ENCODE data around the gene COPG2.
"Not testable (repeated sequence)": the region's sequence is repeated elsewhere in the genome, so short reads cannot be mapped to it uniquely, and the experiment has no call there.

Gene COPG2

GRCh38 chr7:130559184-130559583 lies 109.4 kb downstream of the COPG2 start:
- no peak for DNase-seq

DNA sequence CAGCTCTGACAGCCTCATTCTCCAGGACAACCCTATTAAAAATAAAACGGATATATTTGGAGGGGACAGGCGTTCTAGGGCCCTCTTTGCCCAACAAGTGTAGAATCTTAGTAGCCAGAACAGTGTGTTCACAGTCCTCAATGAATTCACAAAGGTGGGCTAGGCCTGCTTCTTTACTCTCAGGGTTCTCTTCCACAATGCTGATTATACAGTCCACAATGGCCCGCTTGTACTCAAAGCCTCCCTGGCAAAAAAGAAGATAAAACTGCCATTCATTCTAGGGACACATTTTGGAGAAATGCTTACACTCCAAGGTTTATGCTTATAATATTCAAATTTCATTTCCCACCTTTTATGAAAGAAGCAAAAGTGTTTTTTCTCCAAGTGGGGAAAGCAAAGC lies 114.1 kb downstream of the COPG2 start:
- DNase-seq, result no peak

DNA sequence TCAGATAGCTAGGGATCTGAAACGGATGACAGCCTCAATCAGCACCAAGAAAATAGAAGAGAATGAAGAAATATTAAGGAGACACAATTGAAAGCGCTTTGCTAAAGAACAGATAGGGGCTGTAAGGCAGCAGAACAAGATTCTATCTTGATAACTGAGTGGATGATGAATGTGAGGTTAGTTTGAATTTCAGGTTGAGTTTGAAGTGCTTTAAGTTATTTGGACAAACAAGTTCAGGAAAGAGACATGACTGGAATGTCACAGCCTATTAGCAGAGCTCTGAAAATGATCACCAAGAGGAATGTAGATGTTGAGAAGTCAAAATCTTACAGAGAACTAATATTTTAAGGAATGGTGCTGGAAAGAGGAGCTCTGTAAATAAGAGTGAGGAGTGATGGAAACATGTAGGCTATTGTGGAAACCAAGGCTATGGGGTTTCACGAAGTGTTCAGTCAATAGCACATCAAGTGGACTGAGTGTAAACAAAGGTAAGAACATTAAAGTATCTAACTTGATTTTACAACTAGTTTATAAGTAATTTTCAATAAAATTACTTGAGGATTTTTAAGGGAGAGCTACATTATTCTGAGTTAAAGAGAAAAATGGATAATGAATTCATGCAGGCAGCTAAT lies 115.0 kb downstream of the COPG2 start:
- DNase-seq, result no peak

- no peak for DNase-seq
Observed at GRCh38 chr7:130544356-130544755, 124.2 kb downstream of the COPG2 start.

- no peak for DNase-seq
Observed at GRCh38 chr7:130543487-130544010, 125.0 kb downstream of the COPG2 start.

- not testable (repeated sequence) for DNase-seq
Observed at GRCh38 chr7:130542297-130542696, 126.3 kb downstream of the COPG2 start.

- not testable (repeated sequence) for DNase-seq
Observed at GRCh38 chr7:130541287-130541686, 127.3 kb downstream of the COPG2 start.

DNA sequence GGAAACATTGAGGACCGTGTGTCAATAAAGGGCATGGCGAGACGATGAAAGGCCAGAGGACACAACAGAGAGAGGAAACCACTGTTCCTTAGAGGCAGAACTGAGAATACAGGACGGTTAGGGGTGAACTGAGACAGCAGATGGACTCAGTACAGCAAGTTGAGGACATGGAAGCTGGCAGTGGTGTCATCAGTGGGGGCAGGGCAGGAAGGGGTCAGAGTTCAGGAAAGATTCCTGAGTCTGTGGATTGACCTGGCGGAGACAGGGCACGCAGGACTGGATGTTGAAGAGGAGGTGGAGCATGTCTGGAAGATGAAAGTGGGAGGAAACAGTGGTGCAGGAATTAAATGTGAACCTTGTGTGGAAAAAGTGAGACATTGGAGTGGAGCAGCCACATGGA lies 130.7 kb downstream of the COPG2 start:
- not testable (repeated sequence) for DNase-seq

GRCh38 chr7:130529417-130529816 lies 139.1 kb downstream of the COPG2 start:
- no peak for DNase-seq

DNA sequence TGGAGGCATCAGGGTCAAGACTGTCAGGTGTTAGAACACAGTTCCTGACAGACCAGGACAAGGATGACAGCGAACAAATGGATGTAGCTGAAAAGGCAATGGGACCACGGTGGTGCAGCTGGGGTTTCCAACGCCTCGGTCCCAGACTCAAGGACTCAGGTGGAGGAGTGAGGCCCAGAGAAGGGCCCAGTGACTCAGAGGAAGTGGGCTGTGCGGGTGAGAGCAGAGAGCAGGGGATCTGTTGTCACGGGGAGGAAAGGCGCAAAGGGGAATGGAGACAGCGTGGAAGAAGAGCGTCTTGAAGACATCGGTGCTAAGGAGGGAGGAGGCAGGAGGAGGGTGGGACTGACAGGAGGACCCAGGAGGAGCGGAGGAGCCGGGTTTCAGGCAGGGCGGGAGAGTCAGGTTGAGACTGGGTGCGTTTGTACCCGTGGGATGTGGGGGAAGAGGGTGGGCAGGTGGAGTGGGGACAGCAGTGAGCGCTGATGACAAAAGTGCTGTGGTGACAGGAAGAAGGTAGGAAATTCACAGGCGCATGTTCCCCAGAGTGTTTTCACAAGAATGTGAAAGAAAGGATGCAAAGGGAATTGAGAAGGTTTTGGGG lies 140.7 kb downstream of the COPG2 start:
- DNase-seq, result not testable (repeated sequence)

DNA sequence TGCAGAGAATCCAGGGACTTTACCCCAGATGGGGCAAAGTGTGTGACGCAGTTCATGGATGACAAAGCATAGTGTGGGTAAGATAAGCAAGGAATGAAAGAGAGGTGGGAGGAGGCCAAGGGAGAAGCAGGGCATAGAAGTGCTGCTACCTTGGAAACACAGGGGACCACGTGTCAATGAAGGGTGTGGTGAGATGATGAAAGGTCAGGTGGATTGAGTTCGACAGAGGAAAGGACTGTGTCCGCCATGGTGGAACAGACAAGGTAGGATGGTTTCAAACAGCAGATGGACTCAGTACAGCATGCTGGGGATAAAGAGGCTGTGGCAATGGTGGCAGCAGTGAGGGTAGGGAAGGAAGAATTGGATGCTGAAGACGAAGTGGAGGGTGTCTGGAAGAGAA lies 143.9 kb downstream of the COPG2 start:
- no peak for DNase-seq

GRCh38 chr7:130523519-130524125 lies 144.9 kb downstream of the COPG2 start:
- not testable (repeated sequence) for DNase-seq

DNA sequence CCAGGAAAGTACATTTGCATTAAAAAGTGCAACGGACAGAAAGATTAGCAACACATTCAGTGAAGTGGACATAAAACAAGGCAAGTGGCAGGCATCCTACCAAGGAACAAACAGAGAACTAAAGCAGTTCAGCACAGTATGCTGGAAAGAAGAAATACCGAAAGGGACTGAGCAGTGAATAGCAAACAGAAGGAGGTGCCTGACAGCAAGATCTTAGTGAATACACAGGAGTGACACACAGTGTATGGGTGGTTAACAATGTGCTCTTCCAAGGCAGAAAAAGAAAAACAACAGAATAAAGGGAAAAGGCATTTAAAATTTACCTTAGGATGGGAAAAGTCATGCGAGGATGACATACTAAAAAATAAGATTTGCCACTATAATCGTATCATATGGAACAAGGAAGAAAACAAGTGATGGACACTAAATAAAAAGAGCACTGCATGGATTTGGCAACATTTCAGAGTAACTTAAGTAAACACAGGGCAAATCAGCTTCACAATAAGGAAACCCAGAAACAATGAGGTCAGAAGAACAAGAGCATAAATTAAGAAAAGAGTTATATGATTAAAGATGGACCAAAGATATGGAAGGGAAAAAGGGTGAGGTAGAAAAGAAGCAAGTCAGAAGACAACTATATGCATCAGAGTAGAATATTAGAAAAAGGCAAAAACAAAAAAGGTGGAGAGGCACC lies 147.1 kb downstream of the COPG2 start:
- DNase-seq, result no peak

DNA sequence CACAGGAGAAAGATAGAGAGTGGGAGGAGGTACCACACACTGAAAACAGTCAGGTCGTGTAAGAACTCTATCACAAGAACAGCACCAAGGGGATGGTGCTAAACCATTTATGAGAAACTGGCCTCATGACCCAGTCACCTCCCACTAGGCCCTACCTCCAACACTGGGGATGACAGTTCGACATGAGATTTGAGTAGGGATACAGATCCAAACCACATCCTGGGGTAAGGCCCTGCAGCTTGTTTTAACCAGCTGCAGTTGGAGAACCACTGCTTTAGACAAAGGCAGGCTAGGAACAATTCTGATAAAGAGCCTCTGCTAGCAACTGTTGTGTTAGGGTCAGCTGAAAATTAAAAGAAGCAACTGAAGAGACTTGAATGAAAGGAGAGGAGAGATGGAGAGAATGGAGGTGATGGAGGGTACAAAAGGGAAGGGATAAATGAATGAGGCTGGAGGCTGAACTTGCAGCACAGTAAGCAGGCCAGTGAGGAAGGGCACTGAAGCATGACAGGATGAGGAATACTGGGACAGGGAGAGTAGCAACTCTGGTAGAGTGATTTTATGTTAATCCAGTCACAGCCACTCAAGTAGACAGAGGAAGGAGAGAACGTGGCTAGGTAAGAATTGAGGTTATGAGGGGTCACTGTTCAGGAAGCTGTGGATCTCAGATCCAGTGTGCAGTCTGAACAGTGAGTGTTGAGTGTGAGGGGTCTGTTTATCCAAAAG lies 153.1 kb downstream of the COPG2 start:
- no peak for DNase-seq

GRCh38 chr7:130513447-130513846 lies 155.1 kb downstream of the COPG2 start:
- DNase-seq, result no peak

- not testable (repeated sequence) for DNase-seq
Observed at GRCh38 chr7:130512038-130512437, 156.5 kb downstream of the COPG2 start.

GRCh38 chr7:130506358-130506757 lies 162.2 kb downstream of the COPG2 start:
- DNase-seq, result no peak

DNA sequence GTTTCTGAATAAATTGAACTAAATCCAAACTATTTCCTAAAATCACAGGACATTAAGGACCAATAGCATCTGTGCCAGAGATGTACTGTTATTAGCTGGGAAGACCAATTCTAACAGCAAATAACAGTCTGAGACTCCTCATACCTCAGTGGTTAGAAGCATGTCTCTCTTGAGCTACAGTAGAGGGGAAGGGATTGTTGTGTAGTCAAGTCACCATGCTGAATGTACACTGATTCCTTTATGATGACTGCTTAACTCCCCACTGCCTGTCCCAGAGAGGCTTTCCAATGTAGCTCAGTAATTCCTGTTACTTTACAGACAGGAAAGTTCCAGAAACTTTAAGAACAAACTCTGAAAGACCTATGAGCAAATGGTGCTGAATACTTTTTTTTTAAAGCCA lies 162.8 kb downstream of the COPG2 start:
- no peak for DNase-seq

GRCh38 chr7:130500910-130501309 lies 167.6 kb downstream of the COPG2 start:
- DNase-seq, result no peak

DNA sequence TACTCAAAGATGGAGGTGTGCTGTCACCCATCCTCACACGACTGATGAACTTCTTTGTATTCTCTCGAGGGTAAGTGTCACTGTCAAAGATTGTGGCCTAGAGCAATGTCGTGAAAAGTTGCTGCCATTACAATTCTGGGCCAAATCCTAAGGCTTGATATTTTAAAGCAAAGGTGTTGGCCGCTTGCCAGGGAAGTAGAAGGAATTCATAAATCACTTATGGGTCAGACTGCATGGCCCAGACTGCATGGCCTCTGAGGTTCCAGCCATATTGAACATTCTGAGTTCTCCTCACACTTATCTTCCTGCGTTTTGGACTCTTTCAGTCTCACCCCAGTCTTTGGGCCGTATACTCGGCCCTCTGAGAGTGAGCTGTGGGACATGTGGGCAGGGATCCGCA lies 168.1 kb downstream of the COPG2 start:
- no peak for DNase-seq

DNA sequence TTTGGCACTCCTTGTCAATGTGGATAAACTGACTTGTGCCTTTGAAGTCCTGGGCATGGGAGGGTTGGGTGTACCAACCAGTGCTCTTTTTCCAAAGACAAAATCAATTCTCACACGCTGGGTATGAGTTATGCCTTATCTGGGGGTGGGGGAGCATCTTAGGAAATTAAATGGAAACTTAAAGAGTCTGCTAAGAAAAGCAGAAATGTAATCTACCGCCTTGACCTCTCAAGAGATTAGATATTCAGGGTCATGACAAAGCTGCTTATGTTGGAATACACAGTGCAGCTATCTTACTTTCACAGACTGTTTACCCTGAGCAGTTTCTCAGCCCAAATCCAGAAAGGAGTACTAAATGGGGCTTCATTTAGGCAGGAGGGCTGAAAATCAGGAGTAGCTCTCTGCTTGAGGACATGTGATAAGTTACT lies 174.1 kb downstream of the COPG2 start:
- DNase-seq, result no peak

DNA sequence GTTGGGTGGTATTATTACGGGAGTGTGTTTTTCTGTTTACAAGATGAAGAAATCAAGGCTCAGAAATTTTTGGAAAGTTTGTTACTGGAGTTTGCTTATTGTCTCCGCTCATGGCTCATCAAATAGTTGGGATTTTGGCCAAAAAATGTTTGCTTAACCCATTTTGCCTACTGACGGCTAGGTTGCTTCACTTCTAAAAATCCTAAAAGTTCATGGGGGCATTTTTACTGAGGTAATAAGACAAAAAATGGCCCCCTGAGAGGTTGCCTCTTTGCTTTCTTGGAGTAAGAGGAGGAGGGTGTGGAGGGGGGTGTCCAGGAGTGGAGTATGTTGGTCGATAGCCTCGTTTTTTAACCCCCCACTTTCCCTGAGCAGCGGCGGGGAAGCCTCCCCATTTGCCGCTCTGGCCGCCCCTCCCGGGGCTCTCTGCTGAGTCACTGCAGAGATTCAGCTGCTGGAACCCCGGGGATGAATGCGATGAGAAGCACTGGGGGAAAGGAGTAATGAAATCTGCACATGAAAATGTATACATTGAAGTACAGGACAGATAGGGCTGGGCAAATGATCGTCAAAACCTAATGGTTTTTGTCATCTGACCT lies 175.2 kb downstream of the COPG2 start:
- DNase-seq, result no peak
